ENCODE results near the gene R3HDM2. TPM values are rescaled to one million over a fixed set of nuclear protein-coding genes. Genes with fewer than 3 reads are reported as not detected.
A peak's percentile ranks its signal among the peaks of the same experiment; 100 is the strongest.

R3HDM2 gene
- total and polyA plus RNA-seq, 2 of the 13 experiments (the other 11 are each of a cell fraction or from before 2014, with no cell fraction given), result 11.1 to 23.5 TPM

- TF ChIP-seq, protein P1, sequence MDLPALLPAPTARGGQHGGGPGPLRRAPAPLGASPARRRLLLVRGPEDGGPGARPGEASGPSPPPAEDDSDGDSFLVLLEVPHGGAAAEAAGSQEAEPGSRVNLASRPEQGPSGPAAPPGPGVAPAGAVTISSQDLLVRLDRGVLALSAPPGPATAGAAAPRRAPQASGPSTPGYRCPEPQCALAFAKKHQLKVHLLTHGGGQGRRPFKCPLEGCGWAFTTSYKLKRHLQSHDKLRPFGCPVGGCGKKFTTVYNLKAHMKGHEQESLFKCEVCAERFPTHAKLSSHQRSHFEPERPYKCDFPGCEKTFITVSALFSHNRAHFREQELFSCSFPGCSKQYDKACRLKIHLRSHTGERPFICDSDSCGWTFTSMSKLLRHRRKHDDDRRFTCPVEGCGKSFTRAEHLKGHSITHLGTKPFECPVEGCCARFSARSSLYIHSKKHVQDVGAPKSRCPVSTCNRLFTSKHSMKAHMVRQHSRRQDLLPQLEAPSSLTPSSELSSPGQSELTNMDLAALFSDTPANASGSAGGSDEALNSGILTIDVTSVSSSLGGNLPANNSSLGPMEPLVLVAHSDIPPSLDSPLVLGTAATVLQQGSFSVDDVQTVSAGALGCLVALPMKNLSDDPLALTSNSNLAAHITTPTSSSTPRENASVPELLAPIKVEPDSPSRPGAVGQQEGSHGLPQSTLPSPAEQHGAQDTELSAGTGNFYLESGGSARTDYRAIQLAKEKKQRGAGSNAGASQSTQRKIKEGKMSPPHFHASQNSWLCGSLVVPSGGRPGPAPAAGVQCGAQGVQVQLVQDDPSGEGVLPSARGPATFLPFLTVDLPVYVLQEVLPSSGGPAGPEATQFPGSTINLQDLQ (CRISPR knock-in tag; IDR thresholded peaks at IDR 0.05), result no peak
- TF ChIP-seq MTF2 (CRISPR knock-in tag; IDR thresholded peaks at IDR 0.05; ENCODE audit: borderline replicate concordance) (no peak), FOXK2 (IDR thresholded peaks at IDR 0.05) (no peak), MAX (IDR thresholded peaks at IDR 0.05) (peak; percentile 98), ZNF3 (CRISPR knock-in tag; IDR thresholded peaks at IDR 0.05) (no peak), ZNF589 (CRISPR knock-in tag; conservative IDR thresholded peaks at IDR 0.05) (no peak), MAFK (conservative IDR thresholded peaks at IDR 0.05 in 1 of 2, IDR thresholded peaks at IDR 0.05 in 1 of 2; ENCODE audit: low read length in 2 of 2) (no peak), ZMYM4 (CRISPR knock-in tag; IDR thresholded peaks at IDR 0.05) (peak; percentile 68), ARID4A (CRISPR knock-in tag; IDR thresholded peaks at IDR 0.05; ENCODE audit: borderline replicate concordance) (peak; percentile 75; the same call in 1 of the 2 replicates)
- TF ChIP-seq, protein P2, sequence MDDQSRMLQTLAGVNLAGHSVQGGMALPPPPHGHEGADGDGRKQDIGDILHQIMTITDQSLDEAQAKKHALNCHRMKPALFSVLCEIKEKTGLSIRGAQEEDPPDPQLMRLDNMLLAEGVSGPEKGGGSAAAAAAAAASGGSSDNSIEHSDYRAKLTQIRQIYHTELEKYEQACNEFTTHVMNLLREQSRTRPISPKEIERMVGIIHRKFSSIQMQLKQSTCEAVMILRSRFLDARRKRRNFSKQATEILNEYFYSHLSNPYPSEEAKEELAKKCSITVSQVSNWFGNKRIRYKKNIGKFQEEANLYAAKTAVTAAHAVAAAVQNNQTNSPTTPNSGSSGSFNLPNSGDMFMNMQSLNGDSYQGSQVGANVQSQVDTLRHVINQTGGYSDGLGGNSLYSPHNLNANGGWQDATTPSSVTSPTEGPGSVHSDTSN (CRISPR knock-in tag; IDR thresholded peaks at IDR 0.05; ENCODE audit: borderline replicate concordance), result no peak
- TF ChIP-seq, protein P3, sequence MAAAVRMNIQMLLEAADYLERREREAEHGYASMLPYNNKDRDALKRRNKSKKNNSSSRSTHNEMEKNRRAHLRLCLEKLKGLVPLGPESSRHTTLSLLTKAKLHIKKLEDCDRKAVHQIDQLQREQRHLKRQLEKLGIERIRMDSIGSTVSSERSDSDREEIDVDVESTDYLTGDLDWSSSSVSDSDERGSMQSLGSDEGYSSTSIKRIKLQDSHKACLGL (CRISPR knock-in tag; IDR thresholded peaks at IDR 0.05), result peak; percentile 87
- TF ChIP-seq, protein P4, sequence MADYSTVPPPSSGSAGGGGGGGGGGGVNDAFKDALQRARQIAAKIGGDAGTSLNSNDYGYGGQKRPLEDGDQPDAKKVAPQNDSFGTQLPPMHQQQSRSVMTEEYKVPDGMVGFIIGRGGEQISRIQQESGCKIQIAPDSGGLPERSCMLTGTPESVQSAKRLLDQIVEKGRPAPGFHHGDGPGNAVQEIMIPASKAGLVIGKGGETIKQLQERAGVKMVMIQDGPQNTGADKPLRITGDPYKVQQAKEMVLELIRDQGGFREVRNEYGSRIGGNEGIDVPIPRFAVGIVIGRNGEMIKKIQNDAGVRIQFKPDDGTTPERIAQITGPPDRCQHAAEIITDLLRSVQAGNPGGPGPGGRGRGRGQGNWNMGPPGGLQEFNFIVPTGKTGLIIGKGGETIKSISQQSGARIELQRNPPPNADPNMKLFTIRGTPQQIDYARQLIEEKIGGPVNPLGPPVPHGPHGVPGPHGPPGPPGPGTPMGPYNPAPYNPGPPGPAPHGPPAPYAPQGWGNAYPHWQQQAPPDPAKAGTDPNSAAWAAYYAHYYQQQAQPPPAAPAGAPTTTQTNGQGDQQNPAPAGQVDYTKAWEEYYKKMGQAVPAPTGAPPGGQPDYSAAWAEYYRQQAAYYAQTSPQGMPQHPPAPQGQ (CRISPR knock-in tag; IDR thresholded peaks at IDR 0.05; ENCODE audit: borderline replicate concordance), result no peak
Measured at GRCh38 chr12:57430931-57431566, at the start of gene R3HDM2 (continued).
